Uterus (tissue), 4 donors: Measurements from ENCODE around the gene NBAS. TPM values are rescaled to one million over a fixed set of nuclear protein-coding genes. Genes with fewer than 3 reads are reported as not detected.

Experiments
- DNase-seq, 2 donors: peaks; one replicate each; pipeline ENCODE4 v3.0.0-alpha.2; 2019 to 2020
- H3K27ac ChIP-seq, 2 donors: fragments of 200-600 bp; sonication (generic); 1 replicate in 1 of 2; 2 replicates in 1 of 2; pipeline ENCODE4 v1.5.1; 2016 to 2018
- H3K27me3 ChIP-seq, 2 donors: fragments of 200-600 bp; sonication (generic); one replicate each; pipeline ENCODE4 v1.5.1; 2018 to 2019; ENCODE audit warnings: control low read depth in 1 of 2
- H3K36me3 ChIP-seq, 2 donors: fragments of 200-600 bp; sonication (generic); one replicate each; pipeline ENCODE4 v1.5.1; 2019; ENCODE audit warnings: control low read depth in 1 of 2
- H3K4me1 ChIP-seq, 2 donors: fragments of 200-600 bp; sonication (generic); one replicate each; pipeline ENCODE4 v1.5.1; 2018 to 2019; ENCODE audit warnings: control low read depth in 1 of 2
- H3K4me3 ChIP-seq, 2 donors: fragments of 200-600 bp; sonication (generic); 1 replicate in 1 of 2; 2 replicates in 1 of 2; pipeline ENCODE4 v1.5.1; 2018 to 2019; ENCODE audit warnings: mild to moderate bottlenecking in 1 of 2
- H3K9me3 ChIP-seq, 2 donors: fragments of 200-600 bp; sonication (generic); one replicate each; pipeline ENCODE4 v1.5.1; 2019; ENCODE audit warnings: control low read depth in 1 of 2
- CTCF ChIP-seq, 4 experiments: fragments of 200-600 bp in 2 of 4; fragments of 450-650 bp in 2 of 4; sonication (generic) in 2 of 4; IDR thresholded peaks; one replicate each; pipeline ENCODE4 v1.5.1; 2016 to 2019; ENCODE audit warnings: antibody characterized with exemption in 4 of 4, mild to moderate bottlenecking in 2 of 4, moderate library complexity in 1 of 4
- POLR2A ChIP-seq, 2 donors: fragments of 450-650 bp; IDR thresholded peaks; one replicate each; pipeline ENCODE4 v1.6.1; 2016; ENCODE audit warnings: antibody characterized with exemption in 2 of 2, mild to moderate bottlenecking in 1 of 2, moderate library complexity in 1 of 2
- intact Hi-C: fragments of 100-400 bp; cut with DNase I; formaldehyde crosslinking; loops from one replicate; pipeline ENCODE4 v1.15.1; 2023; ENCODE audit warnings: low total_unique reads
- total RNA-seq, 4 donors: library from RNA; depleted of rRNA in 3 of 4; stranded (reverse); fragments of >200 nt in 3 of 4; gene quantifications; one replicate each; pipeline versions ENCODE4 v1.1.0 to v1.2.4, GENCODE V29; 2014 to 2023
- donor health status: DM: yes; HTN: yes; CAD: no.

The NBAS gene
- total RNA-seq, 4 donors from 2014 or later = 36.2 to 93.5 (median 49.5) TPM

- TF ChIP-seq CTCF (IDR thresholded peaks at IDR 0.05) (no peak), POLR2A (IDR thresholded peaks at IDR 0.05) (no peak)
- intact Hi-C loops = no loop called here
- DNase-seq = no peak
- H3K27me3 ChIP-seq = no peaks in the 10 kb centered on the region
- H3K4me3 ChIP-seq = no peak overlapping the region
- no peak overlapping the region for H3K27ac ChIP-seq
- no peaks in the 10 kb centered on the region for H3K36me3 ChIP-seq
- no peaks in the 10 kb centered on the region for H3K9me3 ChIP-seq
- no peaks in the 10 kb centered on the region for H3K4me1 ChIP-seq
These were observed 196.6 kb downstream of the NBAS start for GRCh38 chr2:15364561-15364960.

GRCh38 chr2:15363734-15364133 is 197.4 kb downstream of the NBAS start:
- Histone ChIP-seq H3K27ac (no peak overlapping the region), H3K36me3 (no peaks in the 10 kb centered on the region), H3K4me3 (no peak overlapping the region), H3K9me3 (no peaks in the 10 kb centered on the region), H3K27me3 (no peaks in the 10 kb centered on the region), H3K4me1 (no peaks in the 10 kb centered on the region)
- intact Hi-C loops = no loop called here
- TF ChIP-seq POLR2A (IDR thresholded peaks at IDR 0.05) (no peak), CTCF (IDR thresholded peaks at IDR 0.05) (no peak)
- no peak for DNase-seq

- Histone ChIP-seq H3K4me1 (no peaks in the 10 kb centered on the region), H3K9me3 (no peaks in the 10 kb centered on the region), H3K27me3 (no peaks in the 10 kb centered on the region), H3K27ac (no peak overlapping the region), H3K4me3 (no peak overlapping the region), H3K36me3 (no peaks in the 10 kb centered on the region)
- DNase-seq = no peak
- TF ChIP-seq POLR2A (IDR thresholded peaks at IDR 0.05) (no peak), CTCF (IDR thresholded peaks at IDR 0.05) (no peak)
- intact Hi-C loops = no loop called here
These were observed 198.0 kb downstream of the NBAS start for GRCh38 chr2:15363142-15363541.

GRCh38 chr2:15359716-15360531 is 201.2 kb downstream of the NBAS start:
- no peak for DNase-seq
- no peak overlapping the region for H3K27ac ChIP-seq
- H3K27me3 ChIP-seq = no peaks in the 10 kb centered on the region
- intact Hi-C loops = no loop called here
- no peaks in the 10 kb centered on the region for H3K36me3 ChIP-seq
- no peak overlapping the region for H3K4me3 ChIP-seq
- no peaks in the 10 kb centered on the region for H3K4me1 ChIP-seq
- no peak for TF ChIP-seq CTCF (IDR thresholded peaks at IDR 0.05)
- TF ChIP-seq POLR2A (IDR thresholded peaks at IDR 0.05) = no peak
- H3K9me3 ChIP-seq = no peaks in the 10 kb centered on the region

GRCh38 chr2:15357922-15358321 is 203.2 kb downstream of the NBAS start:
- DNase-seq = no peak
- Histone ChIP-seq H3K9me3 (no peaks in the 10 kb centered on the region), H3K4me3 (no peak overlapping the region), H3K27me3 (no peaks in the 10 kb centered on the region), H3K36me3 (no peaks in the 10 kb centered on the region), H3K27ac (no peak overlapping the region), H3K4me1 (no peaks in the 10 kb centered on the region)
- intact Hi-C loops = no loop called here
- TF ChIP-seq POLR2A (IDR thresholded peaks at IDR 0.05) = no peak
